NCI-H2196 (cell line): ENCODE data around the gene HHLA2.
"Not testable (repeated sequence)": the region's sequence is repeated elsewhere in the genome, so short reads cannot be mapped to it uniquely, and the experiment has no call there.

Experiments
- DNase-seq: peaks from one replicate; lab custom pipeline; 2025; ENCODE audit not compliant: unreplicated experiment; lab: John Stamatoyannopoulos, UW

Gene HHLA2

GRCh38 chr3:108296239-108296638 lies at the start of gene HHLA2:
Gene HHLA2 (plus strand): TSS chr3:108296548. CDS start chr3:108351814, 55,266 bp downstream.
- DNase-seq, result no peak

- no peak for DNase-seq
Measured at GRCh38 chr3:108250626-108251025, 45.7 kb upstream of the HHLA2 start.

GRCh38 chr3:108251265-108251664 lies 45.1 kb upstream of the HHLA2 start:
- DNase-seq, result no peak

GRCh38 chr3:108251844-108252243 lies 44.5 kb upstream of the HHLA2 start:
- DNase-seq, result no peak

- no peak for DNase-seq
Measured at GRCh38 chr3:108255131-108255530, 41.2 kb upstream of the HHLA2 start.

- DNase-seq, result not testable (repeated sequence)
Measured at GRCh38 chr3:108264534-108265298, 31.6 kb upstream of the HHLA2 start.

- not testable (repeated sequence) for DNase-seq
Measured at GRCh38 chr3:108268235-108268634, 28.1 kb upstream of the HHLA2 start.

GRCh38 chr3:108271626-108272025 lies 24.7 kb upstream of the HHLA2 start:
- DNase-seq, result no peak

GRCh38 chr3:108279066-108279465 lies 17.3 kb upstream of the HHLA2 start:
- DNase-seq, result not testable (repeated sequence)

GRCh38 chr3:108280476-108280875 lies 15.9 kb upstream of the HHLA2 start:
- no peak for DNase-seq

- DNase-seq, result no peak
Measured at GRCh38 chr3:108281670-108282069, 14.7 kb upstream of the HHLA2 start.

- DNase-seq, result no peak
Measured at GRCh38 chr3:108283006-108283405, 13.3 kb upstream of the HHLA2 start.

GRCh38 chr3:108283989-108284388 lies 12.4 kb upstream of the HHLA2 start:
- no peak for DNase-seq

- no peak for DNase-seq
Measured at GRCh38 chr3:108285176-108285575, 11.2 kb upstream of the HHLA2 start.

GRCh38 chr3:108287146-108287545 lies 9.2 kb upstream of the HHLA2 start:
- DNase-seq, result no peak

GRCh38 chr3:108288193-108288592 lies 8.2 kb upstream of the HHLA2 start:
- DNase-seq, result not testable (repeated sequence)

- no peak for DNase-seq
Measured at GRCh38 chr3:108289159-108289558, 7.2 kb upstream of the HHLA2 start.

GRCh38 chr3:108292450-108292849 lies 3.9 kb upstream of the HHLA2 start:
- no peak for DNase-seq

- no peak for DNase-seq
Measured at GRCh38 chr3:108292905-108293328, 3.4 kb upstream of the HHLA2 start.

- no peak for DNase-seq
Measured at GRCh38 chr3:108293858-108294257, 2.5 kb upstream of the HHLA2 start.

- DNase-seq, result no peak
Measured at GRCh38 chr3:108295421-108296175, 750 bp upstream of the HHLA2 start.

GRCh38 chr3:108297647-108298046 lies 1.3 kb downstream of the HHLA2 start:
- DNase-seq, result no peak
